ENCODE results near the gene C4BPA. TPM values are rescaled to one million over a fixed set of nuclear protein-coding genes. Genes with fewer than 3 reads are reported as not detected.
A peak's percentile ranks its signal among the peaks of the same experiment; 100 is the strongest.

Gene C4BPA
- total RNA-seq, 1 donor, result not detected

- Histone ChIP-seq H2AFZ (ENCODE audit: low read length) (no peak overlapping the region), H3K4me1 (ENCODE audit: insufficient read depth, low read length) (no peaks in the 10 kb centered on the region), H3K4me2 (ENCODE audit: insufficient read depth, low read length) (no peak overlapping the region), H3K4me3 (ENCODE audit: insufficient read depth, low read length) (no peak overlapping the region), H3K27ac (ENCODE audit: low read depth, low read length) (no peak overlapping the region), H3K27me3 (ENCODE audit: insufficient read depth, low read length) (no peaks in the 10 kb centered on the region), H3K9me3 (ENCODE audit: low read depth, low read length) (no peaks in the 10 kb centered on the region), H4K20me1 (ENCODE audit: insufficient read depth, low read length) (no peaks in the 10 kb centered on the region), H3K79me2 (ENCODE audit: insufficient read depth, low read length) (no peaks in the 10 kb centered on the region), H3K36me3 (ENCODE audit: insufficient read depth, low read length) (no peaks in the 10 kb centered on the region)
- TF ChIP-seq CTCF (IDR thresholded peaks at IDR 0.05; ENCODE audit: extremely low read depth, low read depth, low read length), result no peak
- no peak for DNase-seq (ENCODE audit: insufficient read length, low spot score, missing footprints)
Measured at GRCh38 chr1:207130252-207131036, 26.4 kb downstream of the C4BPA start.

GRCh38 chr1:207131163-207131562 is 27.1 kb downstream of the C4BPA start:
- Histone ChIP-seq H3K4me2 (ENCODE audit: insufficient read depth, low read length) (no peak overlapping the region), H3K36me3 (ENCODE audit: insufficient read depth, low read length) (no peaks in the 10 kb centered on the region), H3K79me2 (ENCODE audit: insufficient read depth, low read length) (no peaks in the 10 kb centered on the region), H3K9me3 (ENCODE audit: low read depth, low read length) (no peaks in the 10 kb centered on the region), H2AFZ (ENCODE audit: low read length) (no peak overlapping the region), H3K4me3 (ENCODE audit: insufficient read depth, low read length) (no peak overlapping the region), H3K27ac (ENCODE audit: low read depth, low read length) (no peak overlapping the region), H3K4me1 (ENCODE audit: insufficient read depth, low read length) (no peaks in the 10 kb centered on the region), H4K20me1 (ENCODE audit: insufficient read depth, low read length) (no peaks in the 10 kb centered on the region), H3K27me3 (ENCODE audit: insufficient read depth, low read length) (no peaks in the 10 kb centered on the region)
- no peak for DNase-seq (ENCODE audit: insufficient read length, low spot score, missing footprints)
- TF ChIP-seq CTCF (IDR thresholded peaks at IDR 0.05; ENCODE audit: extremely low read depth, low read depth, low read length), result no peak

GRCh38 chr1:207134581-207134980 is 30.5 kb downstream of the C4BPA start:
- Histone ChIP-seq H3K79me2 (ENCODE audit: insufficient read depth, low read length) (no peaks in the 10 kb centered on the region), H3K36me3 (ENCODE audit: insufficient read depth, low read length) (no peaks in the 10 kb centered on the region), H3K27me3 (ENCODE audit: insufficient read depth, low read length) (no peaks in the 10 kb centered on the region), H3K27ac (ENCODE audit: low read depth, low read length) (no peak overlapping the region), H4K20me1 (ENCODE audit: insufficient read depth, low read length) (no peaks in the 10 kb centered on the region), H3K9me3 (ENCODE audit: low read depth, low read length) (no peaks in the 10 kb centered on the region), H3K4me3 (ENCODE audit: insufficient read depth, low read length) (no peak overlapping the region), H2AFZ (ENCODE audit: low read length) (no peak overlapping the region), H3K4me1 (ENCODE audit: insufficient read depth, low read length) (no peaks in the 10 kb centered on the region), H3K4me2 (ENCODE audit: insufficient read depth, low read length) (no peak overlapping the region)
- no peak for DNase-seq (ENCODE audit: insufficient read length, low spot score, missing footprints)
- no peak for TF ChIP-seq CTCF (IDR thresholded peaks at IDR 0.05; ENCODE audit: extremely low read depth, low read depth, low read length)

- H3K27ac ChIP-seq (ENCODE audit: low read depth, low read length), result no peak overlapping the region
- H3K79me2 ChIP-seq (ENCODE audit: insufficient read depth, low read length), result no peaks in the 10 kb centered on the region
- peak; percentile 10 for DNase-seq (ENCODE audit: insufficient read length, low spot score, missing footprints)
- H3K27me3 ChIP-seq (ENCODE audit: insufficient read depth, low read length), result no peaks in the 10 kb centered on the region
- H3K4me1 ChIP-seq (ENCODE audit: insufficient read depth, low read length), result no peaks in the 10 kb centered on the region
- no peak for TF ChIP-seq CTCF (IDR thresholded peaks at IDR 0.05; ENCODE audit: extremely low read depth, low read depth, low read length)
- H3K9me3 ChIP-seq (ENCODE audit: low read depth, low read length), result no peaks in the 10 kb centered on the region
- H3K4me2 ChIP-seq (ENCODE audit: insufficient read depth, low read length), result no peak overlapping the region
- H4K20me1 ChIP-seq (ENCODE audit: insufficient read depth, low read length), result no peaks in the 10 kb centered on the region
- no peaks in the 10 kb centered on the region for H3K36me3 ChIP-seq (ENCODE audit: insufficient read depth, low read length)
- H3K4me3 ChIP-seq (ENCODE audit: insufficient read depth, low read length), result no peak overlapping the region
- no peak overlapping the region for H2AFZ ChIP-seq (ENCODE audit: low read length)
Measured at GRCh38 chr1:207139616-207140015, 35.6 kb downstream of the C4BPA start.

Measured in osteoblast (primary cell).